ENCODE measurements around the gene CXCL12.

CXCL12 gene

DNA sequence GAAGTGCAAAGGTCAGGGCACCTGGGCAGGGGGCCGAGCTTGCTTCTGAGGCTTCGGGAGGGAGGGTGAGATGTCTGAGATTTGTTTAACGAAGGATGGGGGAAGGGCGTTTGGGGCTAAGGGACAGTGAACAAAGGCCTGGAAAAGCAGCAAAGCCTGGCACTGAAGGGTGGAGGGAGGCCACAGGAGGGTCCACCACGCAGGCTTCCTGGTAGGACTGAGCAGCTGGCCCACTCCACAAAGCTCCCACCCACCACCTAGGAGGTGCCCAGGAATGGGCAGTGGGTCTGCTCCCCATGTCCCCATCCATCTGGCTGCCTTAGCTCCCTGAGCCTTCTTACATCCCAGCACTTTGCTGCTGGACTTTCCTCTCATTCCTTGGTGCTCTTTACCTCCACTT lies 39.4 kb upstream of the CXCL12 start:
- no peak overlapping the region for H3K4me3 ChIP-seq (ENCODE audit: low read depth, low read length)
- no peak for DNase-seq (ENCODE audit: low read depth)
- TF ChIP-seq, protein P1, sequence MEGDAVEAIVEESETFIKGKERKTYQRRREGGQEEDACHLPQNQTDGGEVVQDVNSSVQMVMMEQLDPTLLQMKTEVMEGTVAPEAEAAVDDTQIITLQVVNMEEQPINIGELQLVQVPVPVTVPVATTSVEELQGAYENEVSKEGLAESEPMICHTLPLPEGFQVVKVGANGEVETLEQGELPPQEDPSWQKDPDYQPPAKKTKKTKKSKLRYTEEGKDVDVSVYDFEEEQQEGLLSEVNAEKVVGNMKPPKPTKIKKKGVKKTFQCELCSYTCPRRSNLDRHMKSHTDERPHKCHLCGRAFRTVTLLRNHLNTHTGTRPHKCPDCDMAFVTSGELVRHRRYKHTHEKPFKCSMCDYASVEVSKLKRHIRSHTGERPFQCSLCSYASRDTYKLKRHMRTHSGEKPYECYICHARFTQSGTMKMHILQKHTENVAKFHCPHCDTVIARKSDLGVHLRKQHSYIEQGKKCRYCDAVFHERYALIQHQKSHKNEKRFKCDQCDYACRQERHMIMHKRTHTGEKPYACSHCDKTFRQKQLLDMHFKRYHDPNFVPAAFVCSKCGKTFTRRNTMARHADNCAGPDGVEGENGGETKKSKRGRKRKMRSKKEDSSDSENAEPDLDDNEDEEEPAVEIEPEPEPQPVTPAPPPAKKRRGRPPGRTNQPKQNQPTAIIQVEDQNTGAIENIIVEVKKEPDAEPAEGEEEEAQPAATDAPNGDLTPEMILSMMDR (IDR thresholded peaks at IDR 0.05; ENCODE audit: insufficient read depth, low read depth, low read length, missing control alignments) = no peak

- TF ChIP-seq, protein P1 (IDR thresholded peaks at IDR 0.05; ENCODE audit: insufficient read depth, low read depth, low read length, missing control alignments) = no peak
- DNase-seq (ENCODE audit: low read depth) = no peak
- no peak overlapping the region for H3K4me3 ChIP-seq (ENCODE audit: low read depth, low read length)
Observed at GRCh38 chr10:44422570-44423101, 37.7 kb upstream of the CXCL12 start.

DNA sequence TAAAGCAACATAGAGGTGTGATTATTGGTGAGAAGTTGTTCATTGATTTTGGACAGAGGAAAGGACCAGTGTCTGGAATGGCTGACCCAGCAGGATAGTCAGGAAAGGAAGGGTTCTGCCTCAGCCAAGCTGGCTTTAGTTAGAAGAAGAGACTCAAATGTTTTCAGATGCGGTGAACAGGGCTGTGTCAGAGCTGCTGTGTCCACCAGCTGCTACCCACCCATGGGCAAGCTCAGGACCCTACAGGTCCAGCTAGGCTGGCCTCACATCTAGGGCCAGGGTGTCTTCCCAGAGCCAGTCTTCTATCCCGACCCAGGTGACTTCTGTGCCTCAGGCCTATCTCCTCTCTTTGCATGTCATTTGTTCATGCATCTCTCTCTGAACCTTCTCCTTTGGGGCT lies 37.3 kb upstream of the CXCL12 start:
- no peak for DNase-seq (ENCODE audit: low read depth)
- no peak overlapping the region for H3K4me3 ChIP-seq (ENCODE audit: low read depth, low read length)
- TF ChIP-seq, protein P1 (IDR thresholded peaks at IDR 0.05; ENCODE audit: insufficient read depth, low read depth, low read length, missing control alignments) = no peak

- H3K4me3 ChIP-seq (ENCODE audit: low read depth, low read length) = no peak overlapping the region
- TF ChIP-seq, protein P1 (IDR thresholded peaks at IDR 0.05; ENCODE audit: insufficient read depth, low read depth, low read length, missing control alignments) = no peak
- DNase-seq (ENCODE audit: low read depth) = no peak
Observed at GRCh38 chr10:44419790-44420549, 35.1 kb upstream of the CXCL12 start.

GRCh38 chr10:44418637-44419036 lies 33.7 kb upstream of the CXCL12 start:
- no peak overlapping the region for H3K4me3 ChIP-seq (ENCODE audit: low read depth, low read length)
- no peak for DNase-seq (ENCODE audit: low read depth)
- TF ChIP-seq, protein P1 (IDR thresholded peaks at IDR 0.05; ENCODE audit: insufficient read depth, low read depth, low read length, missing control alignments) = no peak

DNA sequence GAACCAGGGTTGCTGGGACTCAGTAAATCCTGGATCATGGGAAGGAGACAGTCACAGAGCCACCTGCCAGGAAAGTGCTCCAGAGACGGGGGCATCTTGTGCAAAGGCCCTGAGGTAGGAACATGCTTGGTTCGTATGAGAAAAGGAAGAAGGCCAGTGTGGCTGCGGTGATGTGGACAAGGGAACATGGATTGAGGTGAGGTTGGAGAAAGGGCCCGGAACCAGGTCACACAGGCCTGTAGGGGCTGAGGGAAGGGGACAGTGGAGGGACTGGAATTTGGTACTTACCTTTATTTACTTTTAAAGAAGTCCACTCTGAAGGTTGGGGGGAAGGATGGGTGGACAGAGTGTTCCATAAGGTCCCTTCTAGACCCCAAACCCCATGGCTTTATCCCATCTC lies 32.9 kb upstream of the CXCL12 start:
- DNase-seq (ENCODE audit: low read depth) = no peak
- H3K4me3 ChIP-seq (ENCODE audit: low read depth, low read length) = no peak overlapping the region
- TF ChIP-seq, protein P1 (IDR thresholded peaks at IDR 0.05; ENCODE audit: insufficient read depth, low read depth, low read length, missing control alignments) = no peak

DNA sequence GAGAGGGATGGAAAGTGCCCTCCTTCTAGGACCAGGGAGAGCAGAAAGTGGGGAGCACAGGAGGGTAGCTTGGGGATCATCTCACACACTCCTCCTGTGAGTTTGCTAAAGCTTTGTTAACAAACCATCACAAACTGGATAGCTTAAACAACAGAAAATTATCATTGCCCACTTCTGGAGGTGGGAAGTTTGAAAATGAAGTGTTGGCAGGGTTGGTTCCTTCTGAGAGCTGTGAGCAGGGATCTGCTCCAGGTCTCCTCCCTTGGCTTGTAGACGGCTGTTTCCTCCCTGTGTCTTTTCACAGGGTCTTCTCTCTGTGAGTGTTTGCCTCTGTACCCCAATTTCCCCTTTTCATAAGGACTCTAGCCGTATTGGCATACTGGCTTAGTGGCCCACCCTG lies 32.0 kb upstream of the CXCL12 start:
- H3K4me3 ChIP-seq (ENCODE audit: low read depth, low read length) = no peak overlapping the region
- TF ChIP-seq, protein P1 (IDR thresholded peaks at IDR 0.05; ENCODE audit: insufficient read depth, low read depth, low read length, missing control alignments) = no peak
- no peak for DNase-seq (ENCODE audit: low read depth)
